Duodenal mucosa (tissue), 2 donors: ENCODE data around the gene C7orf33.

Source experiments
- H3K27ac ChIP-seq: one replicate; pipeline ENCODE4 v1.7.0; 2013; ENCODE audit warnings: low read depth, low read length
- H3K27me3 ChIP-seq, 2 donors: one replicate each; pipeline ENCODE4 v1.7.0; 2013; ENCODE audit warnings: low read length in 2 of 2, control low read depth in 1 of 2; ENCODE audit not compliant: insufficient read depth in 2 of 2, control insufficient read depth in 1 of 2
- H3K36me3 ChIP-seq, 2 donors: one replicate each; pipeline ENCODE4 v1.7.0; 2013; ENCODE audit warnings: low read length in 2 of 2, control low read depth in 1 of 2; ENCODE audit not compliant: insufficient read depth in 2 of 2, control insufficient read depth in 1 of 2
- H3K4me1 ChIP-seq, 2 donors: one replicate each; pipeline ENCODE4 v1.7.0; 2013; ENCODE audit warnings: low read length in 2 of 2, control low read depth in 1 of 2; ENCODE audit not compliant: insufficient read depth in 2 of 2, control insufficient read depth in 1 of 2
- H3K4me3 ChIP-seq, 2 donors: one replicate each; pipeline ENCODE4 v1.7.0; 2013; ENCODE audit warnings: low read length in 2 of 2, low read depth in 1 of 2
- H3K9ac ChIP-seq, 2 donors: one replicate each; pipeline ENCODE4 v1.7.0; 2013; ENCODE audit warnings: low read length in 2 of 2, low read depth in 1 of 2
- H3K9me3 ChIP-seq, 2 donors: one replicate each; pipeline ENCODE4 v1.7.0; 2013; ENCODE audit warnings: low read length in 2 of 2, control low read depth in 1 of 2; ENCODE audit not compliant: control insufficient read depth in 1 of 2

Gene C7orf33

DNA sequence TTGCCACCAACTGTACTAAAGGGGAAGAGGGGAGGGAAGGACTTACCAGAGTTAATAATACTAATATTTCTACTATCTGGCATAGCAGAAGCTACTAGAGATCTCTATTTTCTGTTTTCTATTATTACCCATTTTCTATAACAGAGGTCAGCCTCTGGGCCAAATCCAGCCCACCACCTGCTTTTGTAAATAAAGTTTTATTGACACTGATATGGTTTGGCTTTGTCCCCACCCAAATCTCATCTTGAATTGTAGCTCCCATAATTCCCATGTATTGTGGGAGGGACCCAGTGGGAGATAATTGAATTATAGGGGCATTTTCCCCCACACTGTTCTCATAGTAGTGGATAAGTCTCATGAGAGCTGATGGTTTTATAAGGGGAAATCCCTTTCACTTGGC is 62.2 kb downstream of the C7orf33 start:
- Histone ChIP-seq H3K27me3 (no peaks in the 10 kb centered on the region), H3K4me3 (no peak overlapping the region), H3K4me1 (no peaks in the 10 kb centered on the region), H3K9me3 (no peaks in the 10 kb centered on the region), H3K36me3 (no peaks in the 10 kb centered on the region), H3K27ac (no peak overlapping the region), H3K9ac (no peak overlapping the region)

- H3K4me1 ChIP-seq = no peaks in the 10 kb centered on the region
- no peaks in the 10 kb centered on the region for H3K27me3 ChIP-seq
- H3K9me3 ChIP-seq = no peaks in the 10 kb centered on the region
- H3K36me3 ChIP-seq = no peaks in the 10 kb centered on the region
- no peak overlapping the region for H3K9ac ChIP-seq
- no peak overlapping the region for H3K27ac ChIP-seq
- H3K4me3 ChIP-seq = no peak overlapping the region
Measured at GRCh38 chr7:148657929-148658328, 67.4 kb downstream of the C7orf33 start.

GRCh38 chr7:148661471-148661870 is 70.9 kb downstream of the C7orf33 start:
- no peaks in the 10 kb centered on the region for H3K4me1 ChIP-seq
- no peak overlapping the region for H3K9ac ChIP-seq
- H3K36me3 ChIP-seq = no peaks in the 10 kb centered on the region
- H3K27ac ChIP-seq = no peak overlapping the region
- H3K9me3 ChIP-seq = no peaks in the 10 kb centered on the region
- H3K27me3 ChIP-seq = no peaks in the 10 kb centered on the region
- H3K4me3 ChIP-seq = no peak overlapping the region

GRCh38 chr7:148662646-148663045 is 72.1 kb downstream of the C7orf33 start:
- no peak overlapping the region for H3K9ac ChIP-seq
- no peaks in the 10 kb centered on the region for H3K4me1 ChIP-seq
- no peaks in the 10 kb centered on the region for H3K9me3 ChIP-seq
- no peak overlapping the region for H3K27ac ChIP-seq
- no peak overlapping the region for H3K4me3 ChIP-seq
- H3K36me3 ChIP-seq = no peaks in the 10 kb centered on the region
- H3K27me3 ChIP-seq = no peaks in the 10 kb centered on the region

DNA sequence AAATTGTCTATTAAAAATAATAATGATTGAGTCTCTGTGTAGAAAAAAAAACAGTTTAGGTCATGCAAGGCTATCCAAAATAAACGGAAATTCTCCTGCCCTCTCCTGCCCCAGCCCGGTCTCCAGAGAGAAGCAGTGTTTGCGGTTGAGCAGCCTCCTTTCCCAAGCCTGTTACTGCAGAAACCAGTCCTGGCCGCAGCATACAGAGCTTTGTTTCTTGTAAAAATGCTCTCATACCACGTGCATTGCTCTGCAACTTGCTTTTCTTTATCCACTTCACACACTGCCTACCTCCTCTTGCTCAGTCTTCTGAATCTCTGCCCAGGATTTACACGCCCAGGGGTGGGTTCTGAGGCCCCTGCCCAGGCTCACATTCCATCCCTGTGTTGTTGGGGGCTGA is 73.8 kb downstream of the C7orf33 start:
- Histone ChIP-seq H3K4me3 (no peak overlapping the region), H3K4me1 (no peaks in the 10 kb centered on the region)

GRCh38 chr7:148665221-148665620 is 74.7 kb downstream of the C7orf33 start:
- H3K4me1 ChIP-seq = no peaks in the 10 kb centered on the region
- no peaks in the 10 kb centered on the region for H3K9me3 ChIP-seq
- no peak overlapping the region for H3K4me3 ChIP-seq
- H3K9ac ChIP-seq = no peak overlapping the region
- H3K27ac ChIP-seq = no peak overlapping the region
- H3K36me3 ChIP-seq = no peaks in the 10 kb centered on the region
- H3K27me3 ChIP-seq = no peaks in the 10 kb centered on the region

More for the DNA sequence above, 73.8 kb downstream of the C7orf33 start:
- H3K27ac ChIP-seq = no peak overlapping the region
- no peak overlapping the region for H3K9ac ChIP-seq
- no peaks in the 10 kb centered on the region for H3K36me3 ChIP-seq
- no peaks in the 10 kb centered on the region for H3K27me3 ChIP-seq
- no peaks in the 10 kb centered on the region for H3K9me3 ChIP-seq
